Tibial artery (tissue), 4 donors: ENCODE measurements around the gene VASH2.

Experiments used
- DNase-seq, 2 donors: peaks; one replicate each; pipeline ENCODE4 v3.0.0-alpha.2; 2019
- H3K27ac ChIP-seq, 2 donors: fragments of 200-600 bp; sonication (generic) in 1 of 2; 1 replicate in 1 of 2; 2 replicates in 1 of 2; pipeline ENCODE4 v1.5.1; 2018 to 2019; ENCODE audit warnings: mild to moderate bottlenecking in 1 of 2
- H3K27me3 ChIP-seq, 2 donors: fragments of 200-600 bp; sonication (generic) in 1 of 2; one replicate each; pipeline versions ENCODE4 v1.5.1 to v1.6.0; 2016 to 2019
- H3K36me3 ChIP-seq, 3 donors: fragments of 200-600 bp; sonication (generic) in 2 of 3; one replicate each; pipeline ENCODE4 v1.5.1; 2016 to 2019; ENCODE audit warnings: mild to moderate bottlenecking in 2 of 3
- H3K4me1 ChIP-seq, 4 donors: fragments of 200-600 bp; sonication (generic) in 2 of 4; 1 replicate in 3 of 4; 2 replicates in 1 of 4; pipeline ENCODE4 v1.5.1; 2016 to 2019
- H3K4me3 ChIP-seq, 2 donors: fragments of 200-600 bp; sonication (generic) in 1 of 2; 1 replicate in 1 of 2; 2 replicates in 1 of 2; pipeline ENCODE4 v1.5.1; 2018 to 2019; ENCODE audit warnings: mild to moderate bottlenecking in 2 of 2
- H3K9me3 ChIP-seq, 3 donors: fragments of 200-600 bp; sonication (generic) in 1 of 3; one replicate each; pipeline ENCODE4 v1.5.1; 2016 to 2019
- intact Hi-C: fragments of 100-400 bp; cut with DNase I; formaldehyde crosslinking; loops from one replicate; pipeline ENCODE4 v1.15.0; 2023; ENCODE audit warnings: low total_unique reads
- TF ChIP-seq, protein P1 (sequence below), 2 experiments: fragments of 200-600 bp in 1 of 2; fragments of 450-650 bp in 1 of 2; IDR thresholded peaks; one replicate each; pipeline ENCODE4 v1.5.1; 2017 to 2019; ENCODE audit warnings: antibody characterized with exemption in 2 of 2, mild to moderate bottlenecking in 1 of 2, moderate library complexity in 1 of 2

Gene VASH2

DNA sequence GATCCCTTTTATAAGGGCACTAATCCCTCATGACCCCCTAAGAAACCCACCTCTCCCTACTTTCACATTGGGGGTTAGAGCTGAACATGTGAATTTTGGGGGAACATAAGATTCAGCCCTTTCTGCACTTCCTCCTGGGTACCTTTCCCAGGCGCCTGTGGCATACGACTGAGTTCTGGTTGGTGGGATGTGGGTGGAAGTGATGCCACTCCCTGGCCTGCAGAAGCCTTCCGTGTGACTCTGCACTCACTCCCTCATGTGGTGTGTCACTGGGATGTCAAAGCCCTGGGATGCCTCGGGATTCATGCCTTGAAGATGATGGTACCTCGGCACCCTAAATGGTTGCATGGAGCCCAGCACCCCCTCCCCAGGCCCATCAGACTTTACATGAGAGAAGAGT is 28.3 kb upstream of the VASH2 start:
- H3K27ac ChIP-seq = no peak overlapping the region

DNA sequence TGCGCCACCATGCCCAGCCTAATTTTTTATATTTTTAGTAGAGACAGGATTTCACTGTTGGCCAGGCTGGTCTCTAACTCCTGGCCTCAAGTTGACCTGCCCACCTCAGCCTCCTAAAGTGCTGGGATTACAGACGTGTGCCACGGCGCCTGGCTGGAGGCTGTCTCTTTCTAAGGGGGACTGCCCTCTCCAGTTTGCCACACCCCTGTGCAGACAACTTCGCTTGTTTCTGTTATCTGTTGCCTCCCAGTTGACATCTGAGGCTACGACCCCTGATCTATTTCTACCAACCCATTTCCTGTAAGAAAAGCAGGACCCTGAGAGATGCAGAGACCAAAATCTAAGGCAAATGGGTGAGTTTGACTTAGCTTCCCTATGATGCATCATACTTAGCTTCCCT is 24.0 kb upstream of the VASH2 start:
- no peak for DNase-seq
- intact Hi-C loops = no loop called here

More for the DNA sequence above, 28.3 kb upstream of the VASH2 start:
- Histone ChIP-seq H3K4me3 (no peak overlapping the region), H3K27me3 (peaks cover 0 to 9% of the 10 kb centered on the region in 2 donors), H3K9me3 (no peaks in the 10 kb centered on the region), H3K4me1 (peaks cover 0 to 7% (median 5%) of the 10 kb centered on the region in 4 donors), H3K36me3 (no peaks in the 10 kb centered on the region)
- intact Hi-C loops = no loop called here
- TF ChIP-seq, protein P1, sequence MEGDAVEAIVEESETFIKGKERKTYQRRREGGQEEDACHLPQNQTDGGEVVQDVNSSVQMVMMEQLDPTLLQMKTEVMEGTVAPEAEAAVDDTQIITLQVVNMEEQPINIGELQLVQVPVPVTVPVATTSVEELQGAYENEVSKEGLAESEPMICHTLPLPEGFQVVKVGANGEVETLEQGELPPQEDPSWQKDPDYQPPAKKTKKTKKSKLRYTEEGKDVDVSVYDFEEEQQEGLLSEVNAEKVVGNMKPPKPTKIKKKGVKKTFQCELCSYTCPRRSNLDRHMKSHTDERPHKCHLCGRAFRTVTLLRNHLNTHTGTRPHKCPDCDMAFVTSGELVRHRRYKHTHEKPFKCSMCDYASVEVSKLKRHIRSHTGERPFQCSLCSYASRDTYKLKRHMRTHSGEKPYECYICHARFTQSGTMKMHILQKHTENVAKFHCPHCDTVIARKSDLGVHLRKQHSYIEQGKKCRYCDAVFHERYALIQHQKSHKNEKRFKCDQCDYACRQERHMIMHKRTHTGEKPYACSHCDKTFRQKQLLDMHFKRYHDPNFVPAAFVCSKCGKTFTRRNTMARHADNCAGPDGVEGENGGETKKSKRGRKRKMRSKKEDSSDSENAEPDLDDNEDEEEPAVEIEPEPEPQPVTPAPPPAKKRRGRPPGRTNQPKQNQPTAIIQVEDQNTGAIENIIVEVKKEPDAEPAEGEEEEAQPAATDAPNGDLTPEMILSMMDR (IDR thresholded peaks at IDR 0.05) = no peak
- no peak for DNase-seq

DNA sequence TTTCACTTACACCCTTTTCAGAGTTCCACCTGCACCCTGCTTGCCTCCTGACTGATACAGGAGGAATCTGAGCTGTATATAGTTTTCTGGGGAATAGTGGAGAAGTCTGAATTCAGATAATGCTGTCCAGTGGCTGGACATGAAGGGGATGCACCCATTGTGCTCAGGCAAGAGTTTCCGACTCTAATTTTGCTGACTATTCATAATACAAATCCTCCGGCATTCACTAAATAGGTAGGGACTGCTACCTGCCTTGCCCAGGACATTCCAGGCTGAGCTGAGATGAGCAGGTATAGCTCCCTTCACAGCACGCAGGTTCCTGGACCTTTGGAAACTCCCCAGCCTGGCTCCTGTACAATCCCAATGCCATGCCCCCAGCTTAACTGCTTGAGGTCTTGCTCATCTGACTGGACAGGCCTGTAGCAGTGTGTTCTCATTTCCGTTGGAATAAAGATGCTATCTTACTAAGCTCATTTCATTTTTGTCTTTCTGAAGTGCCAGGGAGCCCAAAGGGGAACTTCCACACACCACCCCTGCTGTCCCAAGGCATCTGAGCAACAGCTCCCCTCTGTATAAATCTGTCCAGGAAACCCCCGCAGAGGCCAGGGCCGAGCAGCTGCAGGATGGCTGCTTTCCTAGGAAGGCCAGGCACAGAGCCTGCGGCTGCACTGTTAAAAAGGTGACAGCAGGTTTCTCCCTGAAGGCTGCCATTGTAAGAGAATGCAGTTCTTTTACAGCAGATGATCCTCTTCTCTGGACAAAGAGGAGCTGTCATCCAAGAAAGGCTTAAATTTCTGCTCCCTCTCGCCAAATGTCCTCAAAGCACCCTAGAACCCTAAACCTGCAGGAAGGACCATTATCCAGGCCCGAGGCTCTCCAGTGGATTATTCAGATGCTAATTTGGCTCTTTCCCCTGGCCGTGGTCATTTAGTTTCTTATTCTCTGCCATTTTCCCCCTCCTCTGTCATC is 21.7 kb upstream of the VASH2 start:
- no peak for DNase-seq
- intact Hi-C loops = no loop called here
- no peak overlapping the region for H3K27ac ChIP-seq

More for the DNA sequence above, 24.0 kb upstream of the VASH2 start:
- H3K27ac ChIP-seq = no peak overlapping the region
- H3K36me3 ChIP-seq = no peaks in the 10 kb centered on the region
- H3K9me3 ChIP-seq = no peaks in the 10 kb centered on the region
- H3K4me1 ChIP-seq = peaks cover 0 to 7% (median 4%) of the 10 kb centered on the region in 4 donors
- no peaks in the 10 kb centered on the region for H3K27me3 ChIP-seq
- TF ChIP-seq, protein P1 (IDR thresholded peaks at IDR 0.05) = no peak
- H3K4me3 ChIP-seq = no peak overlapping the region

DNA sequence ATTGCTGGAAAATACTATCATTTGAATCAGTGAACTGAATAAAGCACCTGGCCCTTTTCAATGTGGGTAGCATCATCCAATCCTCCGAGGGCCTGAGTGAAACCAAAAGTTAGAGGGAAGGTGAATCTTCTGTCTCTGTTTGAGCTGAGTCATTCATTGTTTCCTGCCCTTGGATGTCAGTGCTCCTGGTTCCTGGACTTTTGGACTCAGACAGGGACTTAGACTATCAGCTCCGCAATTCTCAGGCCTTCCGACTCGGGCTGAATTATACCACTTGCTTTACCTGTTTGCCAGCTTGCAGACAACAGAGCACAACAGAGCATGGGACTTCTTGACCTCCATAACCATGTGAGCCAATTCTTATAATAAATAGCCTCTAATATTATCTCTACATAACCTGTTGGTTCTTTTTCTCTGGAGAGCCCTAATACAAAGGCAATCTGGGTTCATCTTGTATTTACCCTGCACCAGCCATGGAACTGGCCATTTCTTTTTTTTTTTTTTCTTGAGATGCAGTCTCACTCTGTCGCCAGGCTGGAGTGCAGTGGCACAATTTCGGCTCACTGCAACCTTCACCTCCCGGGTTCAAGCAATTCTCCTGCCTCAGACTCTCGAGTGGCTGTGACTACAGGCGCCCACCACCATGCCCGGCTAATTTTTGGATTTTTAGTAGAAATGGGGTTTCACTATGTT is 19.2 kb upstream of the VASH2 start:
- Histone ChIP-seq H3K4me3 (no peak overlapping the region), H3K9me3 (no peaks in the 10 kb centered on the region), H3K27ac (no peak overlapping the region), H3K36me3 (no peaks in the 10 kb centered on the region), H3K4me1 (no peaks in the 10 kb centered on the region), H3K27me3 (no peaks in the 10 kb centered on the region)
- TF ChIP-seq, protein P1 (IDR thresholded peaks at IDR 0.05) = no peak
- DNase-seq = no peak
- intact Hi-C loops = no loop called here

More for the DNA sequence above, 21.7 kb upstream of the VASH2 start:
- TF ChIP-seq, protein P1 (IDR thresholded peaks at IDR 0.05) = no peak
- Histone ChIP-seq H3K27me3 (no peaks in the 10 kb centered on the region), H3K4me3 (no peak overlapping the region), H3K36me3 (no peaks in the 10 kb centered on the region), H3K9me3 (no peaks in the 10 kb centered on the region), H3K4me1 (peaks cover 0 to 7% (median 4%) of the 10 kb centered on the region in 4 donors)

DNA sequence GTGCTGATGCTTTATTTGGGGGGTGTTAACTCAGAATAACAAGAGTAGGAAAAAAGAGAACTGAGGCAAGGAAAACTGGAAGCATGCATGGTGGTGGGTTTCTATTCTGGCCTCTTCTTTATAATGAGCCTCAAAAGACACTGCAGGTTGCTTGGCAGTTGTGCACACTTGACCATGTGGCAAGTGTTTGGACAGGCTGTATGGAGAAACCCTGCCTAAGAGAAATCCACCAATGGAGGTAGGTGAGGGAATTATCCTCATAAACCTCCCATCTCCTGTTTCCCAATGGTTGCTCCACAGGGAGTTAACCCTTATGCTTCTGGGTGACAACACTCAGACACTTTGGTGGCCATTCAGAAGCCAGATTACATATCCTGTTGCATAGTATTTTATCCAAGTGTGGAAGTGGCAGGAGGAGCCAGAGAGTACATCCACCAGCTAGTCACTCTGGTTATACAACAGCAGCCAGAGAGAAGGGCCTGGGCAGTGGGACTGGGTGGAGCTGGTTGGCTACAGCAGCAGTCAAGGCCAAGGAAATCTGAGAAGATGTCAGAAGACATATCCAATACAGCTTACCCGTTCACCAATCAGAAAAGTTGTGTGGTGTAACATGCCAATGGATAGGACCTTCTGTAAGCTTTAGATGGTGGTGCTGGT is 16.4 kb upstream of the VASH2 start:
- no peaks in the 10 kb centered on the region for H3K36me3 ChIP-seq

More for the DNA sequence above, 16.4 kb upstream of the VASH2 start:
- H3K27ac ChIP-seq = no peak overlapping the region
- H3K27me3 ChIP-seq = no peaks in the 10 kb centered on the region
- no peak for DNase-seq
- no peak overlapping the region for H3K4me3 ChIP-seq
- no peaks in the 10 kb centered on the region for H3K4me1 ChIP-seq
- intact Hi-C loops = no loop called here
- H3K9me3 ChIP-seq = no peaks in the 10 kb centered on the region
- TF ChIP-seq, protein P1 (IDR thresholded peaks at IDR 0.05) = no peak
